GM12864 (cell line): ENCODE measurements around the gene PRKCD.

Experiments
- DNase-seq: peaks from one replicate; pipeline ENCODE4 v3.0.0-alpha.2; 2011; ENCODE audit warnings: low read depth
- H3K4me3 ChIP-seq: 2 replicates; pipeline ENCODE4 v1.5.1; 2011; ENCODE audit warnings: mild to moderate bottlenecking, low read depth, low read length, control low read depth
- TF ChIP-seq, protein P1 (sequence below): IDR thresholded peaks from 2 replicates; pipeline ENCODE4 v1.5.1; 2011; ENCODE audit warnings: low read depth, mild to moderate bottlenecking, moderate library complexity, low read length, control low read depth, inconsistent platforms; ENCODE audit errors: missing control alignments

PRKCD gene

DNA sequence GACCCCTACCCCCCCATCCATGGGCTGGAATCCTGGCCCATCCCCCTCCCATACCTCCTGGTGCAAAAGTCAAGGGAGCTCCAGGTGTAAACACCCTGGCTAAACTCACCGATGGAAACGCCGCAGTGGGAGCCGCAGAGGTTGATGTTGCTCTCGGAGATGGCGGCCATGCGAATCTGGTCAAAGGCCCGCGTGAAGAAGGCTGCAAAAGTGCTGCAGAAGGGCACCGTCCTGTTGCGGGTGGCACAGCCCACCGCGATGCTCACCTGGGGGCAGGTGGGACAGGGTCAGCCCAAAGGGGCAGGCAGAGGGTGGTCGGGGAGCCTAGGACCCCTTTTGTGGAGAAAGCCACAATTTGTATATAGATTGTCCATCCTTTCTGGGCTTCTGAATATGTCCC, 68.2 kb downstream of the PRKCD start:
- DNase-seq, result no peak
- TF ChIP-seq, protein P1, sequence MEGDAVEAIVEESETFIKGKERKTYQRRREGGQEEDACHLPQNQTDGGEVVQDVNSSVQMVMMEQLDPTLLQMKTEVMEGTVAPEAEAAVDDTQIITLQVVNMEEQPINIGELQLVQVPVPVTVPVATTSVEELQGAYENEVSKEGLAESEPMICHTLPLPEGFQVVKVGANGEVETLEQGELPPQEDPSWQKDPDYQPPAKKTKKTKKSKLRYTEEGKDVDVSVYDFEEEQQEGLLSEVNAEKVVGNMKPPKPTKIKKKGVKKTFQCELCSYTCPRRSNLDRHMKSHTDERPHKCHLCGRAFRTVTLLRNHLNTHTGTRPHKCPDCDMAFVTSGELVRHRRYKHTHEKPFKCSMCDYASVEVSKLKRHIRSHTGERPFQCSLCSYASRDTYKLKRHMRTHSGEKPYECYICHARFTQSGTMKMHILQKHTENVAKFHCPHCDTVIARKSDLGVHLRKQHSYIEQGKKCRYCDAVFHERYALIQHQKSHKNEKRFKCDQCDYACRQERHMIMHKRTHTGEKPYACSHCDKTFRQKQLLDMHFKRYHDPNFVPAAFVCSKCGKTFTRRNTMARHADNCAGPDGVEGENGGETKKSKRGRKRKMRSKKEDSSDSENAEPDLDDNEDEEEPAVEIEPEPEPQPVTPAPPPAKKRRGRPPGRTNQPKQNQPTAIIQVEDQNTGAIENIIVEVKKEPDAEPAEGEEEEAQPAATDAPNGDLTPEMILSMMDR, result no peak
- no peak overlapping the region for H3K4me3 ChIP-seq

DNA sequence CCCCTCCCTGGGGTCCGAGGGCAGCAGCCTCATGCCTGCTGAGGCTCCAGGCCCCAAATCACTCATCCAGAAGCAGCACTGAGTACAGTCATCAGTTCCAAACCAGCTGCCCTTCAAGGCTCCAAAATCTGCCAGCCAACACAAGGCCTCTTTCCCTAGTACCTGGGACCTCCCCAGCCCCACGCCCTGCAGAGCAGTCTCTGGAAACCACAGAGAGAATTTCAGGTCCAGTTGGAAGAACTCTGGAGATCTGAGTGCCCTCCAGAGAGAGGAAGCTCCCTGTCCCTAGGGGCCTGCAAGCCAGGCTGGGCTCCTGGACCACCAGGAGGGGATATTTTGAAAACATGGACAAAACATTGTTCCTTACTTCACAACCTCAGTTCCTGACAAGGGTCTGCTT, 68.6 kb downstream of the PRKCD start:
- TF ChIP-seq, protein P1, result no peak
- H3K4me3 ChIP-seq, result no peak overlapping the region
- no peak for DNase-seq

DNA sequence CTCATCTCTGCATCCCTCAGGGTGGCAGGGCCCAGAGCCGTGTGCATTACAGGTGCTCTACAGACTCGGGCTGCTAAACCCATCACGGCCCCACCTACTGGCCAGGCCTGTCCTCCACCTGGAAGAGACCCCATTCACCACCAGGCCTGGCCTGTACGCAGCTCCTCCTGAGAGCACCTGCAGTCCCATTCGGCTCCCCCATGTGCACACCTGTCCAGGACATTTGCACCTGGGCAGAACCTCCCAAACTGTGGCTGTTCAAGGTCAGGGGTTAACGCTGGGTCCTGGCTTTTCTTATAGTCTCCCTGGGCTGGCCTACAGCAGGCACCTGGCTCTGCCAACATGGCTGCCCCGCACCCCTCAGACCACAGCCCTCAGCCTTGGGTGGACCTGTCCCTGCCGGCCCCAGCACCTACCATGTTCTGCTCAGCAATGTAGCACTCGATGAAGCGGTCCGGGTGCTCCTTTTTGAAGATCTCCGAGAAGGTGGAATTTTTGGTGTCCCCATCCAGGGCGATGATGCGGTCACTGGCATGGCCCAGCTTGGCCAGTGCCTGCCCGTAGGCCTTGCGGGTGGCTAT, 69.1 kb downstream of the PRKCD start:
- DNase-seq, result no peak
- TF ChIP-seq, protein P1, result peak; percentile 20
- H3K4me3 ChIP-seq, result no peak overlapping the region

DNA sequence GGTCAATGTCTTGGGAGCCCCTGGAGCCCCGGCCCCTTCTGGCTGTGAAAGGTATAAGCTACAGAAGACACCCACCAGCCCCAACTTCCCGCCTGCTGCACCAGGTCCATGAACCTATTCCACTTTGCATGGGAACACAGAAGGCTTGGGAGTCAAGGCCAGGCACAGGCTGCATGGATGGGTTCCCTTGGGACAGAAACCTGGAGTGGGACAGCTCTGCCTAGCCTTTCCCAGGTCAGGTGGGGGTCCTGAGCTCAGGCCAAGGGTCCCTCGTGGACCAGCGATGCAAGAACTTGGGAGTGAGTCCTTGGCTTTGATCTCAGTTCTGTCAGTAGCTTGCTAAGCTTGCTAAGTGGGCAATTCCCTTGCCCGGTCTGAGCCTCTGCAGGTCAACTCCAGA, 69.8 kb downstream of the PRKCD start:
- TF ChIP-seq, protein P1, result no peak
- no peak overlapping the region for H3K4me3 ChIP-seq
- DNase-seq, result no peak

DNA sequence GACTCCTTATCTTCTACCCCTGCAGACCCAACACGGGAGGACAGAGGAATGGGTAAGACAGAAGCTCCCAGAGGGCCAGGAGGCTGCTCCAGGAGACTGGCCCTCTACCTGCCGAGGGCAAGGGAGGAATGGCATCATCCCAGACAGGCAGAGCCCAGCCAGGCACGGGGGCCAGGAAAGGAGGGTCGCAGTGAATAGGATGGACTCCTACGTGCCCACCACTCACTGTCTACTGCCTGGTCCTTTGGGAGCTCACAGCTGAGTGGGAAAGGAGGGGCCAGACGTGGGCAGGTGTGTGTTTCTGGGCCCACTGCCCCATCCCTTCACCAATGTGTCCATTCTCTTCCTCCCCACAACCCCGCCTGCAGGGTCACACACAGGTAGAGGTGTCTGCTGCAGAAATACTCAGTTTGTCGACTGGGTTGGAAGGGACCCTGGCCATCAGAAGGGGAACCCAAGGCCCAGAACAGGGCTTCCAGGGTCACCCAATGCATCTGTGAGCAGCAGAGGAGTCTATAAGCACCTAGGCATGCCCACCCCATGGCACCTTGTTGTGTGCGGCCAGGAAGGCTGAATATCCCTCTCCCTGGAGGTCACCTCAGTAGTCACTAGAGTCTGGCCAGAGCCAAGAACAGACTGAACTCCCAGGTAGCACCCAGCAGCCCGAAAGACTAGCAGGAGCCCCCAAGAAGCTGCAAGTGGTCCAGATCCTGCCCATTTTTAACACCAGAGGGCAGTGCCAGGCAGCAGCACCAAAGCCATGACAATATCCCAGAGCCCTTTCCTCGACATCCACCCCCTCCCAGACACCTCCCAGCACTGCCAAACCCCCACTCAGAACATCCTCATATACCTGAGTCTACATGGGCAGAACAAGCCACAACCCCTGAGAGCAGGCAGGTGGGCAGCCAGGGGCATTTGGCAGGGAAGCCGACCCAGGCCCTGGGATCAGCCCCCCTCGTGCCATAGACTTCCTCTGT, 70.8 kb downstream of the PRKCD start:
- H3K4me3 ChIP-seq, result no peak overlapping the region
- DNase-seq, result no peak
- TF ChIP-seq, protein P1, result no peak

DNA sequence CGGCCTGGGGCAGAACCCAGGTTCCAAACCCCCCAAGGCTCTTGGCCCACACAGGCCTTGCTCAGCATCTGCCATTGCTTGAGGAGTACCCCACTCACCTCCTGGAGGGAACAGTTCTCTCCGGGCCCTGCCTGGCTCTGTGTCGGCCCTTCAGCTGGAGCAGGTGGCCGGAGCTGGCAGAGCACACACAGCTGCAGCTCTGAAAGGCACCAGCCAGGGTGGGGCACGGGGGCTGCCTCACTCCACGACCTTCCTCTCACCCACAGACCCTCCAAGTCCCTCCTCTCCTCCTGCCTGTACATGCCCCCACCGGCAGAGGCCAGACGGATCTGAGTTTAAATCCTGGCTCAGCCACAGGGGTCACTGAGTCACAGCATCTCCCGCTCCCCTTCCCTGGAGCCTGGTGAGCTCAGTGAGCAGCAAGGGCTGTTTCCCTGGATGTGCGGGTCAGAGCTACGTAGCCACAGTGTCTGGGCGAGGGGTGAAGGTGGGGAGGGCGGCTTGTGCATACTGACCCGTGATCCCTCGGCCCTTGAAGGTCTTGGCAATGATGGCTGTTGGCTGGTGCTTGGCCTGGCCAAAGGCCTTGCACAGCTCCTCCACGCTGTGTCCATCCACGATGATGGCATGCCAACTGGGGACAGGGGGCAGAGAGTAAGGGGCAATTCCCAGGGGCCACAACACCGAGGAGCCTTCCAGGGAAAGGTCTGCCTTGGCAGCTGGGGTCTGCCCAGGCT, 71.8 kb downstream of the PRKCD start:
- TF ChIP-seq, protein P1, result no peak
- no peak overlapping the region for H3K4me3 ChIP-seq
- no peak for DNase-seq
